Vagina (tissue), 2 donors: ENCODE measurements around the gene PHYHIPL.

Source experiments
- POLR2A ChIP-seq, 2 donors: fragments of 450-650 bp; IDR thresholded peaks; one replicate each; pipeline ENCODE4 v1.6.1; 2017; ENCODE audit warnings: antibody characterized with exemption in 2 of 2, mild to moderate bottlenecking in 2 of 2, moderate library complexity in 2 of 2
- POLR2AphosphoS5 ChIP-seq, 2 donors: sonication (generic); formaldehyde crosslinking; IDR thresholded peaks; one replicate each; pipeline ENCODE4 v1.9.0; 2017; ENCODE audit warnings: antibody characterized with exemption in 2 of 2, mild to moderate bottlenecking in 2 of 2, low read depth in 1 of 2; ENCODE audit not compliant: insufficient read depth in 1 of 2
- TF ChIP-seq, protein P1 (sequence below), 3 experiments: fragments of 450-650 bp in 2 of 3; fragments of 200-600 bp in 1 of 3; sonication (generic) in 1 of 3; IDR thresholded peaks; one replicate each; pipeline ENCODE4 v1.5.1; 2017 to 2019; ENCODE audit warnings: antibody characterized with exemption in 3 of 3, mild to moderate bottlenecking in 2 of 3, moderate library complexity in 2 of 3

GRCh38 chr10:59222788-59223187 lies 46.3 kb downstream of the PHYHIPL start:
- TF ChIP-seq, protein P1, sequence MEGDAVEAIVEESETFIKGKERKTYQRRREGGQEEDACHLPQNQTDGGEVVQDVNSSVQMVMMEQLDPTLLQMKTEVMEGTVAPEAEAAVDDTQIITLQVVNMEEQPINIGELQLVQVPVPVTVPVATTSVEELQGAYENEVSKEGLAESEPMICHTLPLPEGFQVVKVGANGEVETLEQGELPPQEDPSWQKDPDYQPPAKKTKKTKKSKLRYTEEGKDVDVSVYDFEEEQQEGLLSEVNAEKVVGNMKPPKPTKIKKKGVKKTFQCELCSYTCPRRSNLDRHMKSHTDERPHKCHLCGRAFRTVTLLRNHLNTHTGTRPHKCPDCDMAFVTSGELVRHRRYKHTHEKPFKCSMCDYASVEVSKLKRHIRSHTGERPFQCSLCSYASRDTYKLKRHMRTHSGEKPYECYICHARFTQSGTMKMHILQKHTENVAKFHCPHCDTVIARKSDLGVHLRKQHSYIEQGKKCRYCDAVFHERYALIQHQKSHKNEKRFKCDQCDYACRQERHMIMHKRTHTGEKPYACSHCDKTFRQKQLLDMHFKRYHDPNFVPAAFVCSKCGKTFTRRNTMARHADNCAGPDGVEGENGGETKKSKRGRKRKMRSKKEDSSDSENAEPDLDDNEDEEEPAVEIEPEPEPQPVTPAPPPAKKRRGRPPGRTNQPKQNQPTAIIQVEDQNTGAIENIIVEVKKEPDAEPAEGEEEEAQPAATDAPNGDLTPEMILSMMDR (IDR thresholded peaks at IDR 0.05): no peak
- TF ChIP-seq POLR2AphosphoS5 (IDR thresholded peaks at IDR 0.05; ENCODE audit: insufficient read depth in 1 of 2, low read depth in 1 of 2) (no peak), POLR2A (IDR thresholded peaks at IDR 0.05) (no peak)
